ENCODE results near the gene PPM1E. TPM values are rescaled to one million over a fixed set of nuclear protein-coding genes. Genes with fewer than 3 reads are reported as not detected.

PPM1E gene
- under 1 TPM; 0.05 to 0.32 TPM for total RNA-seq

DNA sequence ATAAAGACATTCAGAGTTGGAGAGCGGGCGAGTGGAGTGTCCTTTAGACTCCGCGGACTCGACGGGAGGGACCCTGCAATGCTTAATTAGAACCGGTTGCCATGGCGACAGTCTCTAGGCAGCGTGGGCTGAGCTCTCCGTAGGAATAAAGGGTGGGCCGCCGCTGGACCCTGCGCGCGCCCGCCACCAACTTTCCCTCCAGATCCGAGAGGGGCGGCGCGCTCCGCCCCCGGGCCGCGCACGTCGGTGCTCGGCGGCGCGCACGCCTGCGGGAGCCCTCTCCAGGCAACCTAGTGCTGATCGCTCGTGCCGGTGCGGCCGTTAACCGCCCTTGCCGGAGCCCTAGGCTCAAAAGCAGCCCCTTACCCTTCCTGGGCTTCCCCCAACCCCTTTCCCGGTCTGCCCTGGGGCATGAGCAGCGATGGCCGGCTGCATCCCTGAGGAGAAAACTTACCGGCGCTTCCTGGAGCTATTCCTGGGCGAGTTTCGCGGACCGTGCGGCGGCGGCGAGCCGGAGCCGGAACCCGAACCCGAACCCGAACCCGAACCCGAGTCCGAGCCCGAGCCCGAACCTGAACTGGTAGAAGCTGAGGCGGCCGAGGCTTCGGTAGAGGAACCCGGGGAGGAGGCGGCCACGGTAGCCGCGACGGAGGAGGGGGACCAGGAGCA lies at the start of gene PPM1E:
Gene PPM1E (plus strand): TSS at position 278 of the 669 bp plus-strand sequence.
- H3K36me3 ChIP-seq = no peaks in the 10 kb centered on the region
- intact Hi-C loops (cut with DNase I) = no loop called here
- H3K9ac ChIP-seq (ENCODE audit: low read depth in 2 of 2, low read length in 2 of 2) = peak within 1 kb of the TSS in 1 of 2 donors; percentile 41
- H3K27me3 ChIP-seq = peaks cover 37% of the 10 kb centered on the region
- DNase-seq = peak; percentile 19
- peaks cover 4% of the 10 kb centered on the region for H3K4me1 ChIP-seq
- TF ChIP-seq, protein P1, sequence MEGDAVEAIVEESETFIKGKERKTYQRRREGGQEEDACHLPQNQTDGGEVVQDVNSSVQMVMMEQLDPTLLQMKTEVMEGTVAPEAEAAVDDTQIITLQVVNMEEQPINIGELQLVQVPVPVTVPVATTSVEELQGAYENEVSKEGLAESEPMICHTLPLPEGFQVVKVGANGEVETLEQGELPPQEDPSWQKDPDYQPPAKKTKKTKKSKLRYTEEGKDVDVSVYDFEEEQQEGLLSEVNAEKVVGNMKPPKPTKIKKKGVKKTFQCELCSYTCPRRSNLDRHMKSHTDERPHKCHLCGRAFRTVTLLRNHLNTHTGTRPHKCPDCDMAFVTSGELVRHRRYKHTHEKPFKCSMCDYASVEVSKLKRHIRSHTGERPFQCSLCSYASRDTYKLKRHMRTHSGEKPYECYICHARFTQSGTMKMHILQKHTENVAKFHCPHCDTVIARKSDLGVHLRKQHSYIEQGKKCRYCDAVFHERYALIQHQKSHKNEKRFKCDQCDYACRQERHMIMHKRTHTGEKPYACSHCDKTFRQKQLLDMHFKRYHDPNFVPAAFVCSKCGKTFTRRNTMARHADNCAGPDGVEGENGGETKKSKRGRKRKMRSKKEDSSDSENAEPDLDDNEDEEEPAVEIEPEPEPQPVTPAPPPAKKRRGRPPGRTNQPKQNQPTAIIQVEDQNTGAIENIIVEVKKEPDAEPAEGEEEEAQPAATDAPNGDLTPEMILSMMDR (IDR thresholded peaks at IDR 0.05) = no peak
- peak within 1 kb of the TSS; percentile 49 for H3K4me3 ChIP-seq
- H3K9me3 ChIP-seq = no peaks in the 10 kb centered on the region
- no peak within 1 kb of the TSS for H3K27ac ChIP-seq

DNA sequence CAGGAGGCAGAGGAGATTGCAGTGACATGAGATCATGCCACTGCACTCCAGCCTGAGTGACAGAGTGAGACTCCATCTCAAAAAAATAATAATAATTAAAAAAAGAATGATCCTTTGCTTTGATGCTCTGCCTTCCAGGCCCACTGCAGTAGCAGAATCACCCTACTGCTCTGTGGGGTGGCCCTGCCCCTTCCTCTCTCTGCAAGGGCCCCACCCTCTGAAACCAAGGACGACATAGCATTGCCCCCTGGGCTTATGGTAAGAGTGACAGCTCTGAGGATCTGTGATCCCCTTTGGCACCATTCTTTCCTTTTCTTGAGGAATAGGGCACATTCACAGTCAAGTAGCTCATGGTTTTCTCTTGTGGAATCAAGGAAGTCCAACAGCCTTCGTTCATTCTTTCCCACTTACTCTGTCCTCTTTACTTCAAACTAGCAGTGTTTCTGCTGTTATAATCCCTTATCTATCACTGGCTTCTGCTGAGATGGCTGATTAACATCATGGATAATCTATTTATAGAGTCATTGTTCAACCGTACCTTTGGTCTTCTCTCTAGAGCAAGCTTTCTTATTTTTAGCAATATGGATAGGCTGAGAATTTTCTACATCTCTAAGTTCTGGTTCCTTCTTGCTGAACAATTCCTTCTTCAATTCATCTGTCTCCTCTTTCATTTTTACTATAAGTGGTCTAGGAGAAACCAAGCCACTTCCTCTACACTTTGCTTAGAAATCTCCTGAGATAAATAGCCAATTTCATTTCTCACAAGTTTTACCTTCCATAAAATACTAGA lies 49.1 kb upstream of the PPM1E start:
- H3K4me3 ChIP-seq = no peak overlapping the region
- intact Hi-C loops (cut with DNase I) = no loop called here
- H3K36me3 ChIP-seq = no peaks in the 10 kb centered on the region
- H3K27me3 ChIP-seq = no peaks in the 10 kb centered on the region
- H3K4me1 ChIP-seq = no peaks in the 10 kb centered on the region
- DNase-seq = no peak
- TF ChIP-seq, protein P1 (IDR thresholded peaks at IDR 0.05) = no peak
- no peak overlapping the region for H3K9ac ChIP-seq (ENCODE audit: low read depth in 2 of 2, low read length in 2 of 2)
- no peak overlapping the region for H3K27ac ChIP-seq
- no peaks in the 10 kb centered on the region for H3K9me3 ChIP-seq

DNA sequence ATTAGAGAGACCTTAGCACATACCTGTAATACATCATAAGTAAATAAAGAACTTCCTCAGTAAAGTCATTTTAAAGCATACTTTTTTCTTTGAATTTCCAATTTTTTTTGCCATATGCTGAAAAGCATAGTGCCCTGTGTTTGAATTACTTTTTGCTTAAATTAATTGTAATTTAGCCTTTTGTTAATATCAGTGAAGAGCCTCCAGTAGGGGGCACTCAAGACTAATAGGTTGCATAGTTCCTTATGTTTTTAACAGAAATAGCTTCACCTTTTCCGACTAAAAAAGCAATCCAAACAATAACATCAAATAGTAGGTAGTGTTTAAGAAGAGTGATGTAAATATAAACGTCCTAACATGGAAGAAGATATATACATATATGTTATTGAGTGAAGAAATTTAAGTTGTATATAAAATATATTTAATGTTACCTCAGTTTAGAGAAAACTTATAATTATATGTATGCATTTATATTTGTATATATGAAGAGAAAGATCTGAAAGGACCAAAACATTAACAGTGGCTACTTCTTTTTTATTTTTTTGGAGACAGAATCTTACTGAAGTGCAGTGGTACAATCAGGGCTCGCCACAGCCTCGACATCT lies 44.6 kb upstream of the PPM1E start:
- TF ChIP-seq, protein P1 (IDR thresholded peaks at IDR 0.05) = peak; percentile 79
- intact Hi-C loops (cut with DNase I) = loop anchor here (2.0 kb wide), 1 partner anchor 294 kb away; no protein-coding TSS in a partner anchor
- Histone ChIP-seq H3K27me3 (no peaks in the 10 kb centered on the region), H3K9me3 (no peaks in the 10 kb centered on the region), H3K4me1 (no peaks in the 10 kb centered on the region), H3K27ac (no peak overlapping the region), H3K4me3 (no peak overlapping the region), H3K9ac (ENCODE audit: low read depth in 2 of 2, low read length in 2 of 2) (no peak overlapping the region), H3K36me3 (no peaks in the 10 kb centered on the region)
- DNase-seq = peak; percentile 42

DNA sequence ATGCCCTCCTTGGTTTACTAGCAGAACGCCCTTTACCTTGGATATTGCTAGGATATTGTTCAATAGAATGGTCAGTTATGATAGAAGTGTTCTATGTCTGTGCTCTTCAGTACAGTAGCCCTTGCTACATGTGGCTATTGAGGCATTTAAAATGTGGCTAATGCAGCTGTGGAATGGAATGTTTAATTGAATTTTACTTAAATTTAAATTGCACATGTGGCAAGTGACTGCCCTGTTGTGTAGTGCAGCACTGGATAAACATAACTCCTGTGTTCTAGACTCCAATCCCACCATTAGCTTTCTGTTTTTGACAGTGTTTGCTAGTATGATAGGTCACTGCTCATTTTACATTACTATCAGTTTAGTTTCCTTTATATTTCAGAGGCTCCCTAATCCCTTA lies 33.4 kb upstream of the PPM1E start:
- intact Hi-C loops (cut with DNase I) = no loop called here
- Histone ChIP-seq H3K9ac (ENCODE audit: low read depth in 2 of 2, low read length in 2 of 2) (no peak overlapping the region), H3K36me3 (no peaks in the 10 kb centered on the region), H3K27ac (no peak overlapping the region), H3K4me1 (no peaks in the 10 kb centered on the region), H3K27me3 (no peaks in the 10 kb centered on the region), H3K4me3 (no peak overlapping the region), H3K9me3 (no peaks in the 10 kb centered on the region)
- DNase-seq = no peak
- TF ChIP-seq, protein P1 (IDR thresholded peaks at IDR 0.05) = no peak

DNA sequence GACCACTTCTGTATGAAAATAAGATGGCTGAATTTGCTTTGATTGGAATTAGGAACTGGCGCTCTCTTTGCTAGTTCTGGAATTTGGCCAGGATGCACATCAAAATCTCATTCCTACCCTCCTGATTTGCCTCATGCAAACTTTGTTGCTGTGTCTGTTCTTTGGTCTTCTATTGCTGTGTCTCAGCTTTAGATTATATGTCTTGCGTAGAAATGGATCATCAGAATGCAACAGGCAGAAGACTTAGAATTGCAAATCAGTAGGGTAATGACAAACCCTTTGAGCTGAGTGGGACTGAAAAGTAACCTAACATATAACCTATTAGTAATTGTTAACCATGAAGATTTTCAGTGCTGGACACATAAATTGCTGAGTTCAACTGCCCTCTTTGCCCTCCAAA lies 33.0 kb upstream of the PPM1E start:
- Histone ChIP-seq H3K36me3 (no peaks in the 10 kb centered on the region), H3K4me3 (no peak overlapping the region), H3K27me3 (no peaks in the 10 kb centered on the region), H3K9me3 (no peaks in the 10 kb centered on the region), H3K27ac (no peak overlapping the region), H3K4me1 (no peaks in the 10 kb centered on the region), H3K9ac (ENCODE audit: low read depth in 2 of 2, low read length in 2 of 2) (no peak overlapping the region)
- TF ChIP-seq, protein P1 (IDR thresholded peaks at IDR 0.05) = no peak
- intact Hi-C loops (cut with DNase I) = no loop called here
- no peak for DNase-seq

Measured in colonic mucosa (tissue), 4 donors.